A549 (cell line): Measurements from ENCODE around the gene CHML.

Experiments used
- FOSL2 ChIP-seq, 2 experiments: fragments of 450-650 bp in 1 of 2; fragments of >200 bp in 1 of 2; sonication (Bioruptor Twin) in 1 of 2; formaldehyde crosslinking; IDR thresholded peaks; 2 replicates each; pipeline versions ENCODE4 v1.5.0 to v1.6.1; 2016 to 2020; ENCODE audit warnings: mild to moderate bottlenecking in 1 of 2, moderate library complexity in 1 of 2
- MAFK ChIP-seq: fragments of 450-650 bp; IDR thresholded peaks from 2 replicates; pipeline ENCODE4 v1.6.1; 2014; ENCODE audit not compliant: partially characterized antibody
- MYC ChIP-seq: IDR thresholded peaks from 2 replicates; pipeline ENCODE4 v1.6.1; 2012; ENCODE audit warnings: mild to moderate bottlenecking, inconsistent platforms, low read length, improper control_type of control experiment, borderline replicate concordance
- PHF8 ChIP-seq: fragments of 200-600 bp; sonication (generic); IDR thresholded peaks from 2 replicates; pipeline ENCODE4 v1.6.1; 2016; ENCODE audit warnings: low read depth, mild to moderate bottlenecking, antibody characterized with exemption, moderate library complexity, borderline replicate concordance
- TF ChIP-seq, protein P1 (sequence below): fragments of >200 bp; sonication (Bioruptor Twin); formaldehyde crosslinking; IDR thresholded peaks from 3 replicates; pipeline ENCODE4 v1.5.1; 2016
- TF ChIP-seq, protein P2 (sequence below): IDR thresholded peaks from 2 replicates; pipeline ENCODE4 v1.6.1; 2012
- TF ChIP-seq, protein P3 (sequence below): fragments of 450-650 bp; IDR thresholded peaks from 2 replicates; pipeline ENCODE4 v1.6.1; 2014; ENCODE audit warnings: antibody characterized with exemption

DNA sequence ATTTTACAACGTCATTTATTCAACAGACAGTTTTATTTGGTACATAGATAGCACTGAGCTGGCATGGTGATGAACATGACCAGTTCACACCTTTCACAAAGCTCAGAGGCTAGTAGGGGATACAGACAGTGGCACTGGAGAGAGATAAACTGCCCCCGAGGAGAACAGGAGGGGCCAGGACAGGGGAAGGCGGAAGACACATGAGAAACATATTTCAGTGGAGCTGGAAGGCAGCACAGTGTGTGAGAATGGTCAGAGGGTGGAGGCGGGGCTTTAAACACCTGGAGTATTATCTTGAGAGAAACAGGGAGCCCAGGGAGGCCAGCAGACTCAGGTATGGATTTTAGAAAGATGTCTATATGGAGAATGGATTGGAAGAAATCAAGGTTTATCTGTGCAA is 49.5 kb downstream of the CHML start:
- no peak for TF ChIP-seq FOSL2 (IDR thresholded peaks at IDR 0.05)
- no peak for TF ChIP-seq FOSL2 (CRISPR knock-in tag; IDR thresholded peaks at IDR 0.05)
- TF ChIP-seq, protein P1, sequence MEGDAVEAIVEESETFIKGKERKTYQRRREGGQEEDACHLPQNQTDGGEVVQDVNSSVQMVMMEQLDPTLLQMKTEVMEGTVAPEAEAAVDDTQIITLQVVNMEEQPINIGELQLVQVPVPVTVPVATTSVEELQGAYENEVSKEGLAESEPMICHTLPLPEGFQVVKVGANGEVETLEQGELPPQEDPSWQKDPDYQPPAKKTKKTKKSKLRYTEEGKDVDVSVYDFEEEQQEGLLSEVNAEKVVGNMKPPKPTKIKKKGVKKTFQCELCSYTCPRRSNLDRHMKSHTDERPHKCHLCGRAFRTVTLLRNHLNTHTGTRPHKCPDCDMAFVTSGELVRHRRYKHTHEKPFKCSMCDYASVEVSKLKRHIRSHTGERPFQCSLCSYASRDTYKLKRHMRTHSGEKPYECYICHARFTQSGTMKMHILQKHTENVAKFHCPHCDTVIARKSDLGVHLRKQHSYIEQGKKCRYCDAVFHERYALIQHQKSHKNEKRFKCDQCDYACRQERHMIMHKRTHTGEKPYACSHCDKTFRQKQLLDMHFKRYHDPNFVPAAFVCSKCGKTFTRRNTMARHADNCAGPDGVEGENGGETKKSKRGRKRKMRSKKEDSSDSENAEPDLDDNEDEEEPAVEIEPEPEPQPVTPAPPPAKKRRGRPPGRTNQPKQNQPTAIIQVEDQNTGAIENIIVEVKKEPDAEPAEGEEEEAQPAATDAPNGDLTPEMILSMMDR: no peak
- TF ChIP-seq PHF8: no peak
- TF ChIP-seq, protein P2, sequence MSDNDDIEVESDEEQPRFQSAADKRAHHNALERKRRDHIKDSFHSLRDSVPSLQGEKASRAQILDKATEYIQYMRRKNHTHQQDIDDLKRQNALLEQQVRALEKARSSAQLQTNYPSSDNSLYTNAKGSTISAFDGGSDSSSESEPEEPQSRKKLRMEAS: no peak
- no peak for TF ChIP-seq MAFK
- TF ChIP-seq, protein P3, sequence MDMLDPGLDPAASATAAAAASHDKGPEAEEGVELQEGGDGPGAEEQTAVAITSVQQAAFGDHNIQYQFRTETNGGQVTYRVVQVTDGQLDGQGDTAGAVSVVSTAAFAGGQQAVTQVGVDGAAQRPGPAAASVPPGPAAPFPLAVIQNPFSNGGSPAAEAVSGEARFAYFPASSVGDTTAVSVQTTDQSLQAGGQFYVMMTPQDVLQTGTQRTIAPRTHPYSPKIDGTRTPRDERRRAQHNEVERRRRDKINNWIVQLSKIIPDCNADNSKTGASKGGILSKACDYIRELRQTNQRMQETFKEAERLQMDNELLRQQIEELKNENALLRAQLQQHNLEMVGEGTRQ: no peak
- TF ChIP-seq MYC: no peak
